Smooth muscle cell of bladder (primary cell): ENCODE measurements around the gene FXYD2. TPM values are rescaled to one million over a fixed set of nuclear protein-coding genes. Genes with fewer than 3 reads are reported as not detected.

Source experiments
- total RNA-seq: library from RNA; depleted of rRNA; stranded (reverse); fragments of >200 nt; gene quantifications from 2 replicates; pipeline ENCODE4 v1.2.3, GENCODE V29; 2014

Gene FXYD2
- not detected in 2 replicates for total RNA-seq

GRCh38 chr11:117824571-117825537, at the start of gene FXYD2:
Gene FXYD2 (minus strand): TSS chr11:117824744. CDS start chr11:117824678, 66 bp downstream.

GRCh38 chr11:117796872-117797529, 27.5 kb downstream of the FXYD2 start, which contains the start of gene DSCAML1:
Gene DSCAML1 (minus strand): TSS chr11:117797216. CDS start chr11:117797079, 137 bp downstream.

Other genes starting within 250 kb of the FXYD2 start
- not detected in 2 replicates for gene DSCAML1, start 27.5 kb downstream of the FXYD2 start, total RNA-seq
- 0.37 TPM in 1 of 2 replicates, not detected in the other for gene FXYD6, start 51.9 kb upstream of the FXYD2 start, total RNA-seq
- not detected in 2 replicates for gene TMPRSS13, start 104.7 kb upstream of the FXYD2 start, total RNA-seq
- gene IL10RA, start 161.7 kb upstream of the FXYD2 start, total RNA-seq: not detected in 2 replicates